Measurements from ENCODE around the gene OR51A2.

DNA sequence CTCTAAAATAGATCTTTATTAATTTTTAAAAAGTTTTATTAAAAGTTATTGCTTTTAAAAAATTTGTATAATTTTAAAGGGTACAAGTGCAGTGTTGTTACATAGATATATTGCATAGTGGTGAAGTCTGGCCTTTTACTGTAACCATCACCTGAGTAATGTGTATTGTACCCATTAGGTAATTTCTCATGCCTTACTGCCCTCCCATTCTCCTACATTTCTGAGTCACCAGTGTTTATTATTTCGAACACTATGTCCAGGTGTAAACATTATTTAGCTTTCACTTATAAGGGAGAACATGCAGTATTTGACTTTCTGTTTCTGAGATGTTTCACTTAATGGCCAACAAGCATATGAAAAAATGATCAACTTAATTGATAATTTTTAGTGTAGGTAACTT lies 33.7 kb downstream of the OR51A2 start:
- TF ChIP-seq, protein P1, sequence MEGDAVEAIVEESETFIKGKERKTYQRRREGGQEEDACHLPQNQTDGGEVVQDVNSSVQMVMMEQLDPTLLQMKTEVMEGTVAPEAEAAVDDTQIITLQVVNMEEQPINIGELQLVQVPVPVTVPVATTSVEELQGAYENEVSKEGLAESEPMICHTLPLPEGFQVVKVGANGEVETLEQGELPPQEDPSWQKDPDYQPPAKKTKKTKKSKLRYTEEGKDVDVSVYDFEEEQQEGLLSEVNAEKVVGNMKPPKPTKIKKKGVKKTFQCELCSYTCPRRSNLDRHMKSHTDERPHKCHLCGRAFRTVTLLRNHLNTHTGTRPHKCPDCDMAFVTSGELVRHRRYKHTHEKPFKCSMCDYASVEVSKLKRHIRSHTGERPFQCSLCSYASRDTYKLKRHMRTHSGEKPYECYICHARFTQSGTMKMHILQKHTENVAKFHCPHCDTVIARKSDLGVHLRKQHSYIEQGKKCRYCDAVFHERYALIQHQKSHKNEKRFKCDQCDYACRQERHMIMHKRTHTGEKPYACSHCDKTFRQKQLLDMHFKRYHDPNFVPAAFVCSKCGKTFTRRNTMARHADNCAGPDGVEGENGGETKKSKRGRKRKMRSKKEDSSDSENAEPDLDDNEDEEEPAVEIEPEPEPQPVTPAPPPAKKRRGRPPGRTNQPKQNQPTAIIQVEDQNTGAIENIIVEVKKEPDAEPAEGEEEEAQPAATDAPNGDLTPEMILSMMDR (IDR thresholded peaks at IDR 0.05) = no peak
- TF ChIP-seq POLR2AphosphoS5 (IDR thresholded peaks at IDR 0.05; ENCODE audit: low read depth, low read length) (no peak), TCF7L2 (IDR thresholded peaks at IDR 0.05; ENCODE audit: low read depth, low read length) (no peak)
- TF ChIP-seq, protein P2, sequence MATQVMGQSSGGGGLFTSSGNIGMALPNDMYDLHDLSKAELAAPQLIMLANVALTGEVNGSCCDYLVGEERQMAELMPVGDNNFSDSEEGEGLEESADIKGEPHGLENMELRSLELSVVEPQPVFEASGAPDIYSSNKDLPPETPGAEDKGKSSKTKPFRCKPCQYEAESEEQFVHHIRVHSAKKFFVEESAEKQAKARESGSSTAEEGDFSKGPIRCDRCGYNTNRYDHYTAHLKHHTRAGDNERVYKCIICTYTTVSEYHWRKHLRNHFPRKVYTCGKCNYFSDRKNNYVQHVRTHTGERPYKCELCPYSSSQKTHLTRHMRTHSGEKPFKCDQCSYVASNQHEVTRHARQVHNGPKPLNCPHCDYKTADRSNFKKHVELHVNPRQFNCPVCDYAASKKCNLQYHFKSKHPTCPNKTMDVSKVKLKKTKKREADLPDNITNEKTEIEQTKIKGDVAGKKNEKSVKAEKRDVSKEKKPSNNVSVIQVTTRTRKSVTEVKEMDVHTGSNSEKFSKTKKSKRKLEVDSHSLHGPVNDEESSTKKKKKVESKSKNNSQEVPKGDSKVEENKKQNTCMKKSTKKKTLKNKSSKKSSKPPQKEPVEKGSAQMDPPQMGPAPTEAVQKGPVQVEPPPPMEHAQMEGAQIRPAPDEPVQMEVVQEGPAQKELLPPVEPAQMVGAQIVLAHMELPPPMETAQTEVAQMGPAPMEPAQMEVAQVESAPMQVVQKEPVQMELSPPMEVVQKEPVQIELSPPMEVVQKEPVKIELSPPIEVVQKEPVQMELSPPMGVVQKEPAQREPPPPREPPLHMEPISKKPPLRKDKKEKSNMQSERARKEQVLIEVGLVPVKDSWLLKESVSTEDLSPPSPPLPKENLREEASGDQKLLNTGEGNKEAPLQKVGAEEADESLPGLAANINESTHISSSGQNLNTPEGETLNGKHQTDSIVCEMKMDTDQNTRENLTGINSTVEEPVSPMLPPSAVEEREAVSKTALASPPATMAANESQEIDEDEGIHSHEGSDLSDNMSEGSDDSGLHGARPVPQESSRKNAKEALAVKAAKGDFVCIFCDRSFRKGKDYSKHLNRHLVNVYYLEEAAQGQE (IDR thresholded peaks at IDR 0.05; ENCODE audit: insufficient read depth in 1 of 2, low read depth in 2 of 2, low read length in 1 of 2) = no peak
